Measurements from ENCODE around the gene FAM156A.
A peak's percentile ranks its signal among the peaks of the same experiment; 100 is the strongest.
"Not testable (repeated sequence)": the region's sequence is repeated elsewhere in the genome, so short reads cannot be mapped to it uniquely, and the experiment has no call there.

The FAM156A gene

GRCh38 chrX:52995987-52996331 is 37.6 kb upstream of the FAM156A start:
- TF ChIP-seq, protein P1, sequence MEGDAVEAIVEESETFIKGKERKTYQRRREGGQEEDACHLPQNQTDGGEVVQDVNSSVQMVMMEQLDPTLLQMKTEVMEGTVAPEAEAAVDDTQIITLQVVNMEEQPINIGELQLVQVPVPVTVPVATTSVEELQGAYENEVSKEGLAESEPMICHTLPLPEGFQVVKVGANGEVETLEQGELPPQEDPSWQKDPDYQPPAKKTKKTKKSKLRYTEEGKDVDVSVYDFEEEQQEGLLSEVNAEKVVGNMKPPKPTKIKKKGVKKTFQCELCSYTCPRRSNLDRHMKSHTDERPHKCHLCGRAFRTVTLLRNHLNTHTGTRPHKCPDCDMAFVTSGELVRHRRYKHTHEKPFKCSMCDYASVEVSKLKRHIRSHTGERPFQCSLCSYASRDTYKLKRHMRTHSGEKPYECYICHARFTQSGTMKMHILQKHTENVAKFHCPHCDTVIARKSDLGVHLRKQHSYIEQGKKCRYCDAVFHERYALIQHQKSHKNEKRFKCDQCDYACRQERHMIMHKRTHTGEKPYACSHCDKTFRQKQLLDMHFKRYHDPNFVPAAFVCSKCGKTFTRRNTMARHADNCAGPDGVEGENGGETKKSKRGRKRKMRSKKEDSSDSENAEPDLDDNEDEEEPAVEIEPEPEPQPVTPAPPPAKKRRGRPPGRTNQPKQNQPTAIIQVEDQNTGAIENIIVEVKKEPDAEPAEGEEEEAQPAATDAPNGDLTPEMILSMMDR (IDR thresholded peaks at IDR 0.05; ENCODE audit: insufficient read depth, missing control alignments): no peak
- FAIRE-seq: no peak
- no peak for DNase-seq (ENCODE audit: insufficient read length, low spot score)

DNA sequence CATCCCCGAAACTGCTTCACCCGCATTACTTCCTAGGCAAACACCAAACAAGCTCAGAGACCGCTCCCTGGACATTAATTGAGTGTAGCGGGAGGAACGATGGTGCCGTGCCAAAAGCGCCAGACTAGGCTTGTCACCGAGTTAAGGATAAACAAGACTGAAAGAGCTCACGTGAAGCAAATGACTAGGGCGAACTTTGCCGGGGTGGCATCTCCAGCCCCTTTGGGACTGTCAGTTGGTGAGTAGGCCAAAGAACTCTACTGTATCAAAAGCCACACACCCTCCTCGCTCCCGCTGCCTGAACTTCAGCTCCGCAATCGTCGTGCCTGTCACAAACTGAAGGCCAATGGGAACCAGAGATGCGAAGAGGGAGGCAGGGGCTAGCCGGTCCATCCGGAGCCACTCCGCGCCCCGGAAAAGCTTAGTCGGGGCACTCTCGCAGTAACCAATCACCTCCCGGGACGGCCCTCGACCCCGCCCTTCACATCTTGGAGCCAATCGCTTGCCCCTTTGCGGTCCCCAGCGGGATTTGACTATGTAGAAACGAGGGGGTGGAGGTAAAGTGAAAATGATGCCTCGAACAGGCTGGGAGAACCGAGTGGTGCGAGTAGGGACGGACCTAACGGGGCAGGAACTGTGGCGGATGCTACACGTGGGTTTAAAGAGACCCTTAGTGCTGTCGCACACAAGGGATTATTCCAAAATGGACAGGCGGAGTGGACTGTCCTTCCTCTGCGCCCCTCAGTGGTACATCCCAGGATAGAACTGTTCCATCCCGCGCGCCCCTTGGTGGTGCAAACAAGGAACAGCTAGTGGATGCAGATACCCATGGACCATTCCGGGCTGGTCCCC is 37.0 kb upstream of the FAM156A start:
- TF ChIP-seq, protein P1 (IDR thresholded peaks at IDR 0.05; ENCODE audit: insufficient read depth, missing control alignments): peak; percentile 43
- DNase-seq (ENCODE audit: insufficient read length, low spot score): peak; percentile 39
- peak; percentile 84 for FAIRE-seq

GRCh38 chrX:52990848-52991247 is 32.5 kb upstream of the FAM156A start:
- no peak for FAIRE-seq
- TF ChIP-seq, protein P1 (IDR thresholded peaks at IDR 0.05; ENCODE audit: insufficient read depth, missing control alignments): no peak

DNA sequence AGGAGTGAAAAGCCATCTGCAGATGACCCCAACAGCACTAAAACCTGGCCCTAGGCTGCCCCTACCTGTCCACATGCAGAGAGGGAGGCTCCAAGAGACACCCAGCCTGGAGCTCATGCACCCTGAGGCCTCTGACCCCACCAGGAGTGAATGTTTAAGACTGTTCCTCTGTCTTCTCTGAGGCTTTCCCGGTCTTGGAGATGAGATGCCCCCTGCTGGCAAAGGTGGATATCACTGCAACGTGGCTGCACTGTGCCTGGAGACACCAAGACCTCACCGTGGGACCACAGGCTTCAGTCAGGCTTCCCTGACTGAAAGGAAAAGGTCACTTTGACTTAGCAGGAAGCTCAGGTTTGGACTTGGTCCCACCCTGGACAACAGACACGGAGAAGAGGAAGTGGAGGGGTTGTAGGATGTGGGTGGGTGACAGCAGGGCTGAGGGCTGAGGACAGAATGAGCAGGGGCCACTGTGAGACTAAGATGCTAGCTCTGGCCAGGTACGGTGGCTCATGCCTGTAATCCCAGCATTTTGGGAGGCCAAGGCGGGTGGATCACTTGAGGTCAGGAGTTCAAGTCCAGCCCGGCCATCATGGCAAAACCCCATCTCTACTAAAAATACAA is 31.8 kb upstream of the FAM156A start:
- DNase-seq (ENCODE audit: insufficient read length, low spot score); FAIRE-seq: not testable (repeated sequence)
- TF ChIP-seq, protein P1 (IDR thresholded peaks at IDR 0.05; ENCODE audit: insufficient read depth, missing control alignments): peak; percentile 41

More at GRCh38 chrX:52990848-52991247, 32.5 kb upstream of the FAM156A start:
- DNase-seq (ENCODE audit: insufficient read length, low spot score): no peak

DNA sequence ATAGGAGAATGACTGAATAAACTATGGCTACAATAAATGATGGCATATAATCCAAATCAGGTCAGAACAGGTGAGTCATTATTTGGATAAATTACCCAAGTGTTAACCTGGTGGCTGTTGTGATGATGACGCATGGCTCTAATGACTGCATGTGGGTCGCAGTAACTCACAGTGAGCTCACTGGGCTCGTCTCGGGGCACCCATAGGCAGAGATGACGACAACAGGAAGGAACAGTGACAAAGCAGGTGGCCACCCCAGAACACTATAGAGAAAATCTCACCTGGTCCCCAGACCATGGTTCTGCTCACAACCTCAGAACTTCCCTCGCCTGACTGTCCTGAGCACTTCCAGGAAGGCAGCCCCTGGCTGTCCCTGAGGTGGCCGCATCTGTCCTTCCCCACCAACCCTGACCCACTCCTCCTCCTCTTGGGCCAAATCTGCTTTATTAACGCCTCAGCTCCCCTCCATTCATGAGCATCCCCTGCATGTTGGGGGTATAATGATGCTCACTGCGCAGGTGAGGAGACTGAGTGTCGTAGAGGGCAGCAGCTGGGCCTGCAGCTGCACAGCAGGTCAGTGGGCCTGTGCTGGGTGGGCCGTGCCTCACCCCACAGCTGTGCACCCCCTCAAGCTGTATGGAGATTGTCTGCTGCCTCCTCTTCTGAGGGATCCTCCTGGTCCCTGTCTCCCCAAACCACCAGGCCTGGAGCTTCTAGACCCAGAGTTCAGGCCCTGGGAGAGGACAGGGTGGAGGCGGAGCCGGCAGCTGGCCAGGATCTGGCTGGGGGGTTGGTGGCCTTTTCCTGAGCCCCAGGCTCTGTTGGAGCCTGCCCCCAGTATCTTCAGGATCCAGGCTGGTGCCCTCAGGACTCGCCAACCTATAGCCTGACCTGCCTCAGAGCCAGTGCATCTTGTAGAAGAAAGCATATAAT is 30.9 kb upstream of the FAM156A start:
- no peak for DNase-seq (ENCODE audit: insufficient read length, low spot score)
- TF ChIP-seq, protein P1 (IDR thresholded peaks at IDR 0.05; ENCODE audit: insufficient read depth, missing control alignments): no peak
- FAIRE-seq: no peak

- FAIRE-seq: no peak
- DNase-seq (ENCODE audit: insufficient read length, low spot score): no peak
- TF ChIP-seq, protein P1 (IDR thresholded peaks at IDR 0.05; ENCODE audit: insufficient read depth, missing control alignments): no peak
Observed at GRCh38 chrX:52983321-52984000, 25.1 kb upstream of the FAM156A start.
